ENCODE measurements around the gene SLC35F4. TPM values are rescaled to one million over a fixed set of nuclear protein-coding genes. Genes with fewer than 3 reads are reported as not detected.

The SLC35F4 gene
- total RNA-seq, 1 experiment from 2014 or later = not detected

- TF ChIP-seq ZBTB33 (IDR thresholded peaks at IDR 0.05; ENCODE audit: extremely low read depth, insufficient replicate concordance, low read length) (no peak), CTCF (IDR thresholded peaks at IDR 0.05 in 2 of 3, conservative IDR thresholded peaks at IDR 0.05 in 1 of 3; ENCODE audit: borderline replicate concordance in 1 of 3, insufficient read depth in 1 of 3, low read depth in 2 of 3, low read length in 2 of 3) (no peak), POLR2AphosphoS5 (IDR thresholded peaks at IDR 0.05; ENCODE audit: low read depth, low read length) (no peak)
These were observed 17.2 kb upstream of the SLC35F4 start (continued) for GRCh38 chr14:57883061-57883460.

- intact Hi-C loops (cut with micrococcal nuclease) = no loop called here
- no peaks in the 10 kb centered on the region for H3K9me3 ChIP-seq (ENCODE audit: control insufficient read depth in 1 of 2, insufficient read depth in 1 of 2, low read depth in 1 of 2, low read length in 2 of 2)
- ChIA-PET POLR2A (no interaction called here), CTCF (no interaction called here), RAD21 (ENCODE audit: low non-redundant PET in 1 of 2, low total read pairs in 2 of 2, uncharacterized antibody in 2 of 2, unreplicated experiment in 2 of 2) (no interaction called here)
- no TSS peak for BruUV-seq (replicated peaks)
- H3K27me3 ChIP-seq (ENCODE audit: insufficient read depth, low read length) = peaks cover 41% of the 10 kb centered on the region
- no peak overlapping the region for H3K27ac ChIP-seq (ENCODE audit: low read depth, low read length)
- H3K36me3 ChIP-seq (ENCODE audit: control insufficient read depth in 1 of 2, insufficient read depth in 2 of 2, low read length in 2 of 2) = no peaks in the 10 kb centered on the region
- no peak overlapping the region for H3K9ac ChIP-seq (ENCODE audit: low read length)
- H3K9me2 ChIP-seq (ENCODE audit: insufficient read depth) = no peaks in the 10 kb centered on the region
- no peak overlapping the region for H3K4me2 ChIP-seq (ENCODE audit: low read length)
- H3K4me1 ChIP-seq (ENCODE audit: control insufficient read depth in 1 of 2, insufficient read depth in 2 of 2, low read length in 2 of 2) = no peaks in the 10 kb centered on the region
- H3K79me2 ChIP-seq (ENCODE audit: insufficient read depth, low read length) = no peaks in the 10 kb centered on the region
- no peak for DNase-seq (ENCODE audit: low read depth, low spot score)
- no peak for ATAC-seq
- no peaks in the 10 kb centered on the region for H4K20me1 ChIP-seq (ENCODE audit: insufficient read depth)
- no peak overlapping the region for H2AFZ ChIP-seq (ENCODE audit: low read depth, low read length, poor library complexity, severe bottlenecking)
- H3K4me3 ChIP-seq (replicated peaks in 1 of 2; ENCODE audit: low read depth in 1 of 2, low read length in 2 of 2) = no peak overlapping the region
- no peak for TF ChIP-seq CBX3 (IDR thresholded peaks at IDR 0.05; ENCODE audit: low read depth)
- no peak for TF ChIP-seq CEBPB (IDR thresholded peaks at IDR 0.05; ENCODE audit: low read depth)
- TF ChIP-seq EZH2phosphoT487 (IDR thresholded peaks at IDR 0.05; ENCODE audit: borderline replicate concordance) = no peak
- no peak for TF ChIP-seq EGR1 (IDR thresholded peaks at IDR 0.05; ENCODE audit: low read depth)
- no peak for TF ChIP-seq ZBTB33 (IDR thresholded peaks at IDR 0.05; ENCODE audit: extremely low read depth, insufficient replicate concordance, low read length)
- no peak for TF ChIP-seq ATF3 (IDR thresholded peaks at IDR 0.05)
- no peak for TF ChIP-seq YY1 (IDR thresholded peaks at IDR 0.05; ENCODE audit: extremely low read depth, insufficient replicate concordance, low read depth, low read length)
- TF ChIP-seq SRF (IDR thresholded peaks at IDR 0.05; ENCODE audit: low read depth) = no peak
- no peak for TF ChIP-seq POLR2A (IDR thresholded peaks at IDR 0.05; ENCODE audit: borderline replicate concordance, extremely low read depth, insufficient read depth, insufficient read length)
- no peak for TF ChIP-seq EZH2 (IDR thresholded peaks at IDR 0.05)
- TF ChIP-seq JUND (IDR thresholded peaks at IDR 0.05) = no peak
- TF ChIP-seq SP1 (IDR thresholded peaks at IDR 0.05; ENCODE audit: low read depth) = no peak
- no peak for TF ChIP-seq REST (IDR thresholded peaks at IDR 0.05; ENCODE audit: low read depth)
These were observed 13.6 kb upstream of the SLC35F4 start for GRCh38 chr14:57879516-57879915.
